Lower leg skin (tissue), 3 donors: ENCODE results near the gene CDK8.

Experiments
- CTCF ChIP-seq, 3 donors: fragments of 450-650 bp; IDR thresholded peaks; one replicate each; pipeline ENCODE4 v1.5.1; 2016; ENCODE audit warnings: antibody characterized with exemption in 3 of 3, mild to moderate bottlenecking in 3 of 3, moderate library complexity in 2 of 3
- POLR2A ChIP-seq, 2 donors: fragments of 450-650 bp; IDR thresholded peaks; one replicate each; pipeline ENCODE4 v1.6.1; 2016 to 2017; ENCODE audit warnings: antibody characterized with exemption in 2 of 2, mild to moderate bottlenecking in 1 of 2, moderate library complexity in 1 of 2

DNA sequence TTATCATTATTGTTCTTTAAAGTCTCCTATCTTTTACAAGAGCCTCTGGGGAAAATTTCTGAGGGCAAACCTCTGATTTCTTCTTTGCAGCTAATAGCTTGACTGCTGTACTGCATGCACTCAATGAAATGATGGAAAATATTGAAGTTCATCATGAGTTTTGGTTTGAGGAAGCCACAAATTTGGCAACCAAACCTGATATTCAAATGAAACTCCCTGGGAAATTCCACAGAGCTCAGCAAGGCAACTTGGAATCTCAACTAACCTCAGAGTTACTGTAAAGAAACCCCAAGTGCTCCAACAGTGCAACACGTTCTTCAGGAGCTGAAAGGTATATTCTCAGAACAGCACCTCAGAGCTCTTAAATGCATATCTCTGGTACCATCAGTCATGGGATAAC lies 17.6 kb upstream of the CDK8 start:
- TF ChIP-seq POLR2A (IDR thresholded peaks at IDR 0.05) (no peak), CTCF (IDR thresholded peaks at IDR 0.05) (no peak)
